Measurements from ENCODE around the gene VPS52. TPM values are rescaled to one million over a fixed set of nuclear protein-coding genes. Genes with fewer than 3 reads are reported as not detected.
A peak's percentile ranks its signal among the peaks of the same experiment; 100 is the strongest.

The VPS52 gene
- total and polyA plus RNA-seq, 9 of the 15 experiments (the other 6 are each of a cell fraction or from before 2014, with no cell fraction given), result 24.4 to 103 (median 40.2) TPM

- TF ChIP-seq, protein P1, sequence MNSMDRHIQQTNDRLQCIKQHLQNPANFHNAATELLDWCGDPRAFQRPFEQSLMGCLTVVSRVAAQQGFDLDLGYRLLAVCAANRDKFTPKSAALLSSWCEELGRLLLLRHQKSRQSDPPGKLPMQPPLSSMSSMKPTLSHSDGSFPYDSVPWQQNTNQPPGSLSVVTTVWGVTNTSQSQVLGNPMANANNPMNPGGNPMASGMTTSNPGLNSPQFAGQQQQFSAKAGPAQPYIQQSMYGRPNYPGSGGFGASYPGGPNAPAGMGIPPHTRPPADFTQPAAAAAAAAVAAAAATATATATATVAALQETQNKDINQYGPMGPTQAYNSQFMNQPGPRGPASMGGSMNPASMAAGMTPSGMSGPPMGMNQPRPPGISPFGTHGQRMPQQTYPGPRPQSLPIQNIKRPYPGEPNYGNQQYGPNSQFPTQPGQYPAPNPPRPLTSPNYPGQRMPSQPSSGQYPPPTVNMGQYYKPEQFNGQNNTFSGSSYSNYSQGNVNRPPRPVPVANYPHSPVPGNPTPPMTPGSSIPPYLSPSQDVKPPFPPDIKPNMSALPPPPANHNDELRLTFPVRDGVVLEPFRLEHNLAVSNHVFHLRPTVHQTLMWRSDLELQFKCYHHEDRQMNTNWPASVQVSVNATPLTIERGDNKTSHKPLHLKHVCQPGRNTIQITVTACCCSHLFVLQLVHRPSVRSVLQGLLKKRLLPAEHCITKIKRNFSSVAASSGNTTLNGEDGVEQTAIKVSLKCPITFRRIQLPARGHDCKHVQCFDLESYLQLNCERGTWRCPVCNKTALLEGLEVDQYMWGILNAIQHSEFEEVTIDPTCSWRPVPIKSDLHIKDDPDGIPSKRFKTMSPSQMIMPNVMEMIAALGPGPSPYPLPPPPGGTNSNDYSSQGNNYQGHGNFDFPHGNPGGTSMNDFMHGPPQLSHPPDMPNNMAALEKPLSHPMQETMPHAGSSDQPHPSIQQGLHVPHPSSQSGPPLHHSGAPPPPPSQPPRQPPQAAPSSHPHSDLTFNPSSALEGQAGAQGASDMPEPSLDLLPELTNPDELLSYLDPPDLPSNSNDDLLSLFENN (IDR thresholded peaks at IDR 0.05; ENCODE audit: low read depth in 2 of 2, low read length in 2 of 2), result peak in 1 of 2 experiments; percentile 81; a peak in 1 of 4 replicates
- TF ChIP-seq, protein P2, sequence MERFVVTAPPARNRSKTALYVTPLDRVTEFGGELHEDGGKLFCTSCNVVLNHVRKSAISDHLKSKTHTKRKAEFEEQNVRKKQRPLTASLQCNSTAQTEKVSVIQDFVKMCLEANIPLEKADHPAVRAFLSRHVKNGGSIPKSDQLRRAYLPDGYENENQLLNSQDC (CRISPR knock-in tag; IDR thresholded peaks at IDR 0.05), result no peak
- TF ChIP-seq YBX1 (IDR thresholded peaks at IDR 0.05) (no peak), SRSF1 (IDR thresholded peaks at IDR 0.05; ENCODE audit: low read depth, low read length) (no peak), RCOR1 (IDR thresholded peaks at IDR 0.05; ENCODE audit: borderline replicate concordance in 1 of 2, low read depth in 2 of 2, low read length in 2 of 2) (peak in 1 of 2 experiments; percentile 69; a peak in 1 of 4 replicates), ATF1 (CRISPR knock-in tag; IDR thresholded peaks at IDR 0.05) (peak; percentile 30; the same call in 1 of the 2 replicates), ATF1 (tag; IDR thresholded peaks at IDR 0.05) (peak; percentile 87), HDAC1 (IDR thresholded peaks at IDR 0.05) (peak in 1 of 2 experiments; percentile 78; a peak in 2 of 4 replicates), ZC3H8 (IDR thresholded peaks at IDR 0.05) (no peak), BRCA1 (IDR thresholded peaks at IDR 0.05) (no peak), BRCA1 (CRISPR knock-in tag; IDR thresholded peaks at IDR 0.05) (0 out of 2 replicates have a peak, but pooled peaks have one; percentile 79), SMARCE1 (IDR thresholded peaks at IDR 0.05) (0 out of 2 replicates have a peak, but pooled peaks have one; percentile 10), CTCFL (IDR thresholded peaks at IDR 0.05; ENCODE audit: borderline replicate concordance, insufficient read depth, low read depth, low read length, poor library complexity, severe bottlenecking) (peak; percentile 91)
- TF ChIP-seq, protein P3, sequence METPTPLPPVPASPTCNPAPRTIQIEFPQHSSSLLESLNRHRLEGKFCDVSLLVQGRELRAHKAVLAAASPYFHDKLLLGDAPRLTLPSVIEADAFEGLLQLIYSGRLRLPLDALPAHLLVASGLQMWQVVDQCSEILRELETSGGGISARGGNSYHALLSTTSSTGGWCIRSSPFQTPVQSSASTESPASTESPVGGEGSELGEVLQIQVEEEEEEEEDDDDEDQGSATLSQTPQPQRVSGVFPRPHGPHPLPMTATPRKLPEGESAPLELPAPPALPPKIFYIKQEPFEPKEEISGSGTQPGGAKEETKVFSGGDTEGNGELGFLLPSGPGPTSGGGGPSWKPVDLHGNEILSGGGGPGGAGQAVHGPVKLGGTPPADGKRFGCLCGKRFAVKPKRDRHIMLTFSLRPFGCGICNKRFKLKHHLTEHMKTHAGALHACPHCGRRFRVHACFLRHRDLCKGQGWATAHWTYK (CRISPR knock-in tag; IDR thresholded peaks at IDR 0.05), result peak; percentile 85; the same call in 1 of the 2 replicates
- TF ChIP-seq, protein P4, sequence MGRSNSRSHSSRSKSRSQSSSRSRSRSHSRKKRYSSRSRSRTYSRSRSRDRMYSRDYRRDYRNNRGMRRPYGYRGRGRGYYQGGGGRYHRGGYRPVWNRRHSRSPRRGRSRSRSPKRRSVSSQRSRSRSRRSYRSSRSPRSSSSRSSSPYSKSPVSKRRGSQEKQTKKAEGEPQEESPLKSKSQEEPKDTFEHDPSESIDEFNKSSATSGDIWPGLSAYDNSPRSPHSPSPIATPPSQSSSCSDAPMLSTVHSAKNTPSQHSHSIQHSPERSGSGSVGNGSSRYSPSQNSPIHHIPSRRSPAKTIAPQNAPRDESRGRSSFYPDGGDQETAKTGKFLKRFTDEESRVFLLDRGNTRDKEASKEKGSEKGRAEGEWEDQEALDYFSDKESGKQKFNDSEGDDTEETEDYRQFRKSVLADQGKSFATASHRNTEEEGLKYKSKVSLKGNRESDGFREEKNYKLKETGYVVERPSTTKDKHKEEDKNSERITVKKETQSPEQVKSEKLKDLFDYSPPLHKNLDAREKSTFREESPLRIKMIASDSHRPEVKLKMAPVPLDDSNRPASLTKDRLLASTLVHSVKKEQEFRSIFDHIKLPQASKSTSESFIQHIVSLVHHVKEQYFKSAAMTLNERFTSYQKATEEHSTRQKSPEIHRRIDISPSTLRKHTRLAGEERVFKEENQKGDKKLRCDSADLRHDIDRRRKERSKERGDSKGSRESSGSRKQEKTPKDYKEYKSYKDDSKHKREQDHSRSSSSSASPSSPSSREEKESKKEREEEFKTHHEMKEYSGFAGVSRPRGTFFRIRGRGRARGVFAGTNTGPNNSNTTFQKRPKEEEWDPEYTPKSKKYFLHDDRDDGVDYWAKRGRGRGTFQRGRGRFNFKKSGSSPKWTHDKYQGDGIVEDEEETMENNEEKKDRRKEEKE (IDR thresholded peaks at IDR 0.05; ENCODE audit: borderline replicate concordance in 1 of 2, control insufficient read depth in 1 of 2, low read depth in 2 of 2, low read length in 1 of 2), result peak; percentile 56 to 89; a peak in 1 of 4 replicates
Measured at GRCh38 chr6:33276864-33277662, 5.4 kb upstream of the VPS52 start, which contains the start of gene B3GALT4 (continued).
